ENCODE data around the gene KPRP. TPM values are rescaled to one million over a fixed set of nuclear protein-coding genes. Genes with fewer than 3 reads are reported as not detected.

KPRP gene
- total RNA-seq, 1 donor from 2014 or later, result not detected

- DNase-seq (ENCODE audit: low read depth), result no peak
Observed at GRCh38 chr1:152774875-152775274, 17.1 kb downstream of the KPRP start, which contains the start of gene LCE1F. TSS of gene LCE1F (plus strand) at chr1:152775140. CDS start at chr1:152776372, 1,232 bp downstream.

GRCh38 chr1:152776361-152776760 is 18.5 kb downstream of the KPRP start:
- no peak for DNase-seq (ENCODE audit: low read depth)

- no peak for DNase-seq (ENCODE audit: low read depth)
Observed at GRCh38 chr1:152777510-152778137, 19.8 kb downstream of the KPRP start.

- DNase-seq (ENCODE audit: low read depth), result no peak
Observed at GRCh38 chr1:152783095-152783494, 25.3 kb downstream of the KPRP start.

GRCh38 chr1:152786077-152786476 is 28.3 kb downstream of the KPRP start, which contains the start of gene LCE1E:
TSS of gene LCE1E (plus strand) at chr1:152786257. CDS start at chr1:152787300, 1,043 bp downstream.
- no peak for DNase-seq (ENCODE audit: low read depth)

GRCh38 chr1:152795686-152796085 is 37.9 kb downstream of the KPRP start:
- DNase-seq (ENCODE audit: low read depth), result no peak

- DNase-seq (ENCODE audit: low read depth), result no peak
Observed at GRCh38 chr1:152796421-152796820, 38.6 kb downstream of the KPRP start, which contains the start of gene LCE1D. TSS of gene LCE1D (plus strand) at chr1:152796721. CDS start at chr1:152797795, 1,074 bp downstream.

GRCh38 chr1:152801333-152801732 is 43.5 kb downstream of the KPRP start:
- no peak for DNase-seq (ENCODE audit: low read depth)

GRCh38 chr1:152806576-152806975 is 48.8 kb downstream of the KPRP start, which contains the start of gene LCE1C:
TSS of gene LCE1C (minus strand) at chr1:152806651. CDS start at chr1:152805478, 1,173 bp downstream.
- DNase-seq (ENCODE audit: low read depth), result no peak

- DNase-seq (ENCODE audit: low read depth), result no peak
Observed at GRCh38 chr1:152811050-152811449, 53.2 kb downstream of the KPRP start.

Other genes starting within 250 kb of the KPRP start
- gene LCE5A, start 247.2 kb upstream of the KPRP start, total RNA-seq, result not detected in 2 replicates
- gene CRCT1, start 243.5 kb upstream of the KPRP start, total RNA-seq, result not detected in 2 replicates
- not detected in 2 replicates for gene LCE3E, start 191.2 kb upstream of the KPRP start, total RNA-seq
- gene LCE3D, start 177.5 kb upstream of the KPRP start, total RNA-seq, result not detected in 2 replicates
- not detected in 2 replicates for gene LCE3C, start 157.8 kb upstream of the KPRP start, total RNA-seq
- not detected in 2 replicates for gene LCE3B, start 144.2 kb upstream of the KPRP start, total RNA-seq
- gene LCE3A, start 134.9 kb upstream of the KPRP start, total RNA-seq, result not detected in 2 replicates
- gene LCE2D, start 94.6 kb upstream of the KPRP start, total RNA-seq, result not detected in 2 replicates
- gene LCE2C, start 82.7 kb upstream of the KPRP start, total RNA-seq, result not detected in 2 replicates
- gene LCE2B, start 71.9 kb upstream of the KPRP start, total RNA-seq, result not detected in 2 replicates
- not detected in 2 replicates for gene LCE2A, start 59.7 kb upstream of the KPRP start, total RNA-seq
- not detected in 2 replicates for gene LCE4A, start 49.9 kb upstream of the KPRP start, total RNA-seq
- not detected in 2 replicates for gene LCE1F, start 17.1 kb downstream of the KPRP start, total RNA-seq
- gene LCE1E, start 28.2 kb downstream of the KPRP start, total RNA-seq, result not detected in 2 replicates
- not detected in 2 replicates for gene LCE1D, start 38.7 kb downstream of the KPRP start, total RNA-seq
- gene LCE1C, start 48.6 kb downstream of the KPRP start, total RNA-seq, result not detected in 2 replicates
- gene LCE1B, start 53.9 kb downstream of the KPRP start, total RNA-seq, result not detected in 2 replicates
- gene LCE1A, start 69.4 kb downstream of the KPRP start, total RNA-seq, result not detected in 2 replicates
- not detected in 2 replicates for gene LCE6A, start 84.8 kb downstream of the KPRP start, total RNA-seq
- not detected in 2 replicates for gene LCE7A, start 102.0 kb downstream of the KPRP start, total RNA-seq
- not detected in 2 replicates for gene SMCP, start 120.3 kb downstream of the KPRP start, total RNA-seq
- 0.15 and 2.4 TPM in 2 replicates for gene IVL, start 150.5 kb downstream of the KPRP start, total RNA-seq
- gene SPRR5, start 189.2 kb downstream of the KPRP start, total RNA-seq, result not detected in 2 replicates
- not detected in 2 replicates for gene SPRR4, start 212.6 kb downstream of the KPRP start, total RNA-seq
- not detected in 2 replicates for gene SPRR1A, start 226.1 kb downstream of the KPRP start, total RNA-seq
- not detected in 2 replicates for gene SPRR3, start 243.7 kb downstream of the KPRP start, total RNA-seq